ENCODE data around the gene SFT2D3.

The SFT2D3 gene

DNA sequence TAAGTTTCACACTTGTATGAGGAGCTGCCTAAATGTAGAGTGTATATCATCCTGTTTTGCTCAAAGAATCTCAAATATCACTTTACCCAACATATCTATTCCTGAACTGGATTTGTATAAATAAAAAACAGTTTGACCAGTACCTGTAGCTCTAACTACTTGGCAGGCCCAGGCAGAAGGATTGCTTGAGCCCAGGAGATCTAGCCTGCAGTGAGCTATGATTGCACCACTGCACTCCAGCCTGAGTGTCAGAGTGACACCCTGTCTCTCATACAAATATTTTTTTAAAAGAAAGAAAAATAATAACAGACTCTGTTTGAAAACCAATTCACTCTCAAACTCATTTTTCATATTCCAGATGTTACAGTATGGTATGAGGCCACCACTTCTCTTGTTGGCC is 18.2 kb upstream of the SFT2D3 start:
- DNase-seq, result no peak

GRCh38 chr2:127683757-127684156 is 17.5 kb upstream of the SFT2D3 start:
- no peak for DNase-seq

DNA sequence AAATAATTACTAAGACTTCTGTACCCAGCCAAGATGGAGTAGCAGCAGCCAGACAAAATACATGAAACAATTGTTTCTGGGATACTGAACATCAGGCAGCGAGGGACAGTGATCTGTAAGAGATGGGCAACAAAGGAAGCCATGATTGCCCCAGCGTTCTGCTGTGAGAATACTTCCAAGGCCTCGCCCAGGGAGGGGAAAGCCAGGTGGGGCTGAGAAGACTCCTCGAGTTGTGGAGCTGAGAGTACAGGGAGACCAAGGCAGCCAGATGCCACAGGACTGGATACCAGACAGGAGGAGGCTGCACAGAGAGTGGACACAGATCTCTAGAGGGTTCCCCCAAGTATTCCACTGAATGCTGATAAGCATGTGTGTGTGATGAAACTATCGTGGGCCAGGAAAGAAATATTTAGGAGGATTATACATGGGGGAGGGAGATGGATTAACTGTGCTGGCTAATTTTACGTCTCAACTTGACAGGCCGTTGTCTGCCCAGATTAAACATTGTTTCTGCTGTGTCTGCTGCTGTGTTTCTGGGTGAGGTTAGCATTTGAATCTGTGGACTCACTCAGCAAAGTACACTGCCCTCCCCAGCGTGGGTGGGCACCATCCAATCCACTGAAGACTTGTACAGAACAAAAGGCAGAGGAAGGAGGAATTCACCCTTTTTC is 15.8 kb upstream of the SFT2D3 start:
- no peak for DNase-seq

DNA sequence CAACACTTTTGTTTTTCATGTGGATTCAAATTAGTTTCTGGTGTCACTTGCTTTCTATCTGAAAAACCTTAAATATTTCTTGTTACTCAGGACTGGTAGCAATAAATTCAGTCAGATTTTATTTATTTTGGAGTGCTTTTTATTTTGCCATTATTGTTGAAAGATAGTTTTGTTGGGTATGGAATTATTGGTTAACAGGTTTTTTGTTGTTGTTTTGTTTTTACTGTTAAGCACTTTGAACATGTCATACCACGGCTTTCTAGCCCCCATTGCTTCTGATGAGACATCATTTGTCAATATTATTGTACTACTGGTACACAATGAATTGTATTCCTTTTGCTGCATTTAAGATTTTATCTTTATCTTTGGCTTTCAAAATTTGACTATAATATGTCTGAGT is 12.9 kb upstream of the SFT2D3 start:
- no peak for DNase-seq

DNA sequence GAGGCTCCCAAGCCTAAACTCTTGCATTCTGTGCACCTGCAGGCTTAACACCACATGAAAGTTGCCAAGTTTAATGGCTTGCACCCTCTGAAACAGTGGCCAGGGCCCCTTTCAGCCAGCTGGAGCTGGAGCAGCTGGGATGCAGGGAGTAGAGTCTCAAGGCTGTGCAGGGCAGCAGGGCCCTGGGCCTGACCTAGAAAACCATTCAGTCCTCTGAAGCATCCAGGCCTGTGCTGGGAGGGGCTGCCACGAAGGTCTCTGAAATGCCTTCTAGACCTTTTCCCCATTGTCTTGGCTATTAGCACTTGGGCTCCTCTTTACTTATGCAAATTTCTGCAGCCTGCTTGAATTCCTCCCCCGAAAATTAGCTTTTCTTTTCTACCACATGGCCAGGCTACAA is 10.6 kb upstream of the SFT2D3 start:
- no peak for DNase-seq

- DNase-seq, result no peak
These were observed 6.3 kb upstream of the SFT2D3 start for GRCh38 chr2:127694986-127695385.

GRCh38 chr2:127695491-127696472 is 5.5 kb upstream of the SFT2D3 start:
- peak in 2 of 3 experiments; percentile 10 to 12 for DNase-seq

DNA sequence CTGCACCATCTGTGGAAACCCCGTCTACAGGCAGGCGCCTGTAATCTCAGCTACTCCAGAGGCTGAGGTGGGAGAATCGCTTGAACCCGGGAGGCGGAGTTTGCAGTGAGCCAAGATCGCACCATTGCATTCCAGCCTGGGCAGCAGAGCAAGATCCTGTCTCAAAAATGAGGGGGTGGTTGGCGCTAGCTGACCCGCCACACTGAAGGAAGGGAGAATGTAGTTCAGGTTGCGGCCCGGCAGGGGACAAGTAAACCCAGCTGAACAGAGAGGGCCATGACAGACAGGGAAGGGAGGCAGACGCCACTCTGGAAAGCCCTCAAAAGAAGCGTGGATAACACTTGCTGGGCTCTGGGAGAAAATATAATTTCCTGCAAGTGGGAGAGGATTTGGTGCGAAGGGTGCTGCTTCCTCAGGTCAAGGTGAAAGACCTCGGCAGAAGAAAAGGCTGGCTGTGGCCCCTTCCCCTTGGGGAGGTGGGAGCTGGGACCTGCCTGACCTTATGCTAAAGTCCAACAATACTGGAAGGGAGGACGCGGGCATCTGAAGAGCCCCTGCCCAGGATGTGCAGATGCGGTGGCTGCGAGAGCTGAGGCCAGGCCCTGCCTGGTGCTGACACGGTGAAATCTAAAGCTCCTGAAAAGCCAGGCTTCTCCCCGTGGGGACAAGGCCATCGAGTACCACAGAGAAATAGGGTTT is 3.7 kb upstream of the SFT2D3 start:
- DNase-seq, result no peak

DNA sequence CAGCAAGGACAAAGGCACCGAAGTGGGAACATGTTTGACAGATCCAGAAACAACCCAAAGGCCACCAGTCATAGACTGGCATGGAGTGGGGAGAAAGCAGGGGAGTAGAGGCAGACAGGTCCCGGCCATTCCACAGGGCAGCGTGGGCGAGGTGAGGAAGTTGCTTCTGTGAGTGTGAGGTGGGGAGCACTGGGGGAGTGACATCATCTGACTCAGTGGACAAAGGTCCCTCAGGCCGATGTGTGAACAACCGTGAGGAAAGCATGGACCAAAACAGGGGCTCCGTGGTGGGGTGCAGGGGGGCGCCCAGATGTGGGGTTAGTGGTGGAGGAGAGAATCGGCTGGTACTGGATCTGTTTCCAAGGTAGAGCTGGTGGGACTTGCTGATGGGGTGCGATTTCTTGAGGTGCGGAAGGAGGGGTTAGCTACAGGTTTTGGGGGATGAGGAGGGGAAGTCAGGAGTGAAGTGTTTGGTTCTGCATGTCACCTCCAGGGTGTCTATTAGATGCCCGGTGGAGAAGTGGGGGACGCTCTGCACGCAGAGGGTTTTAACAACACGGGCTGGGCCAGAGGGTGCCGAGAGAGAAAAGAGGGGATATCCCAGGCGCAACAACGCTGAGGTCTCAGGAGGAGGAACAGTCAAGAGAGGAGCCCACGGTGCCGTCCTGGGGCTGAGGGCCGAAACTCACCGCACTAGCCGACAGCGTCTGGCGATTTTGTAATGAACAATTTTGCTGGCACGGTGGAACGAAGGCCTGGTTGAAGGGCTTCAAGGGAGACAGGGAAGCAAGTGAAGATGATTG is 2.5 kb upstream of the SFT2D3 start:
- DNase-seq, result no peak

DNA sequence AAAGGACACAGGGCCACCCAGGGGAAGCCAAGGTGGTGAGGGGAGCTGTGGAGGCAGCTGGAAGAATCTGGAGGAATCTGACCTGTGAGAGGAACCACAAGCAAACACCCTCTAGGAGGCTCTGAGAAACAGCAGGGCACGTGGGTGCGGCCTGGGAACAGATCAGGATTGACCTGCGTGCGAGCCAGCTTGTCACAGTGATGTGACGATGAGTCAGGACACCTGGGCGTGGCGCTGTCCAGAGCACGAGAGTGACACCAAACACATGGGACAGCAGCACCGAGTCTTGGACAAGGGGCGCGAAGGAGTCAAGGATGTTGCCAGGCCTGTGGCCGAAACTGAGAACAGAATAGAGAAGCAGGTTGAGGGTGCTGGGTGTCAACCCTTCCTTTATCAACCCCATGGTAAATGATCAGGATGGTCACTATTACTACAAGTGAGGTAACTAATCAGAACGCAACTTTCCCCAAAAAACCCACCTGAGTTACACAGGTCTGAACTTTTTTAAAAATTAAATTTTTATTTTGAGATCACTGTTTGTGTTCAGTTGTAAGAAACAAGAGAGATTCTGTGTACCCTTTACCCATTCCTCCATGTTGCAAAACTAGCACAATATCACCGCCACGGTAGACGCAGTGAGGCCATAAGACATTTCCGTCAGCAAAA is 637 bp upstream of the SFT2D3 start:
- DNase-seq, result peak in 2 of 3 experiments; percentile 37 to 65

DNA sequence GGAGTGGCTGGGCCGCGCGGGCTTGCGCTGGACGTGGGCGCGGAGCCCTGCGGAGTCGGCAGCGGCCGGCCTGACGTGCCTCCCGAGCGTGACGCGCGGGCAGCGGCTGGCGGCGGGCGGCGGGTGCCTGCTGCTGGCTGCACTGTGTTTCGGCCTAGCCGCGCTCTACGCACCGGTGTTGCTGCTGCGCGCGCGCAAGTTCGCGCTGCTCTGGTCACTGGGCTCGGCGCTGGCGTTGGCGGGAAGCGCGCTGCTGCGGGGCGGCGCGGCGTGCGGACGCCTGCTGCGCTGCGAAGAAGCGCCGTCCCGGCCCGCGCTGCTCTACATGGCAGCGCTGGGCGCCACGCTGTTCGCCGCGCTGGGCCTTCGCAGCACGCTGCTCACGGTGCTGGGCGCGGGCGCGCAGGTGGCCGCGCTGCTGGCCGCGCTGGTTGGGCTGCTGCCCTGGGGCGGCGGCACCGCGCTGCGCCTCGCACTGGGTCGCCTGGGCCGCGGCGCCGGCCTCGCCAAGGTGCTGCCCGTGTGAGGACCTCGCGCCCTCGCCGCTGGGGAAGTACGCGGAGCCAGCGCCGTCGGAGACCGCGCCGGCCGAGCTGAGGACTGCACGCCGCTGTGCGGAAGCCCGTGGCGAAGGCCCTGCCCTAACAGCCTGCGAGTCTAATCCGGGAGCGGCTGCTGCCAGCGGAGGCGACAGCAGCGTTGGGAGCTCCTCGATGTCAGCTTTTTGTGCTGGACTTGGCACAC is 526 bp downstream of the SFT2D3 start:
- DNase-seq, result peak; percentile 68 to 94 (median 87)

DNA sequence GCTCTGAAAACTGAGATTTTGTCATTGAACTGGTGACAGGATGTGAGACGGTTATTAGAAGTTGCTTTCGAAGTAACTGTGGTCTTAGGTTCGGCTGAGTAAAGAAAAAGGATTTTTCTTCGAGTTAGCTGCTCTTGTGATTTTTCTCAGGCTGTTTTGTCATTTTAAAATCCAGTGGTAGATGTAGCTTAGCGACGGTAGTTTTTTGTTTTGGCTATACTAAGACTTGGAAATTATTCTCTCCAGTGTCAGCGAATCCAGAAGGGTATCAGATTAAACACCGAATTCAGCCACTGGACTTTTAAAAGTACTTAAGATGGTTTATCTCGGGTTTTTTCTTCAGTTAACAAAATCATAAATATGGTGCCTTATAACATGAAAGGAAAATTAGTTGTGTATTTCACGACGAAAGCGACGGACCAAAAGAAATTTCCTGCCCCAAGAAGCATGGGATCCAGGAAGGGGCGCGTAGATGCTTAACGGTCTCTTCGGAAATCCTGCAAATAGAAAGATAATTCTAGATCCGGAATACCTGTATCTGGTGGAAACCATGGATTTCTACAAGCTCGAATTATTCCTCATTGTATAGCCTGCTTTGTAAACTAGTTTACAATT is 1.2 kb downstream of the SFT2D3 start:
- DNase-seq, result no peak

- DNase-seq, result no peak
These were observed 2.0 kb downstream of the SFT2D3 start for GRCh38 chr2:127703282-127703681.

- no peak for DNase-seq
These were observed 3.5 kb downstream of the SFT2D3 start for GRCh38 chr2:127704641-127705390.

- DNase-seq, result no peak
These were observed 4.2 kb downstream of the SFT2D3 start for GRCh38 chr2:127705391-127706065.

GRCh38 chr2:127706215-127706990 is 5.1 kb downstream of the SFT2D3 start:
- no peak for DNase-seq

DNA sequence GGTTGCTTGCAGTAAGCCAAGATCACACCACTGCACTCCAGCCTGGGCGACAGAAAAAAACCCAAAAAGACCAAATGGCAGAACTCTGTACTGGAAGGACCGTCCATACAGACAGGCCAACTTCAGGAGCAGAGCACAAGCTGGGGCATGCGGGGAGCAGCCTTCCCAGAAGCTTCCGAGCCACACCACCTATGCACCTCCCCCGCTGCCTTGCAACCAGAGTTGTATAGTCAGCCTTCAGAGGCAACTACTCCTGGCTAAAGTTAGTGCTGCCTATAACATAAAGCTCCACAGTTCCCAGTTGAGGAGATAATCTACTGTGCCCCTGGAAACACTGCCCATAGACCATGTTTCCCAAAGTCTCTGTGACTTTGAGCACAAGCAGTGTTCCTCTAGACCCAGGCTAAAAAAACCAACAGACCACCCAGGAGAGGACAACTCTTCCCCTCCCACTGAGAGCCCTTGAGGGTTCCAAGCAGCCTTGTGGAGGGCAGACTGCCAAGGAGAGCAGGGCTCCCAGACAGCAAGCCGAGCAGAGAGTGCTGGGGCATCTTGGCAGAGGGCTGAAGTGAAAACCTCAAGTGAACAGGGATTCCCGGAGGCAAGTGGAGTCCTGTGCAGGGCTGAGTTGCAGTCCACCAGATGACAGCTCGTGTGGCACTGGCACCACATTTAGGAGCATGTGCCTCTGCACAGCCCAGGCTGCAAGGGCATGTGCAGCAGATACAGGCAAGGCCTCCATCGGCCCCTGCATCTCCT is 6.8 kb downstream of the SFT2D3 start:
- DNase-seq, result no peak

DNA sequence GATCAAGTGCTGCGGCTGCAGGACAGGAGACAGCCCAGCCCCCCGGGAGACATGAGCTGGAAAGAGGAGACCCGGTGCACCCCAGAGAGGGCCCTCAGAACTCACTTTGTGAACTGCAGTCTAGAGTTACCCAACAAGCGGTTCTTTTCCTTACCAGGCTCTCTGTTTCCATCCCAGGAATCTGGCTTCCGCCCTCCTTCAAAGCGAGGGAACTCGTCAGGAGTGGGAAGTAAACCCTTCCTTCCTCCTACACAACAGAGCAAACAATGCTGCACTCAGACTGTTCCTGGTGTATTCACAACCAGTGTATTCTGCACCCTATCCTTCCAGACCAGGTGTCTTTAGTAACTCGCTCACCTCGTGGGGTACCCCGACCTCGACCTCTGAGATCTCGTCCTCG is 8.0 kb downstream of the SFT2D3 start:
- no peak for DNase-seq

Data from NCI-H1417 (cell line).